HG03196 (cell line): ENCODE results near the gene ARVCF.

Experiments
- ATAC-seq: cut with Tn5 transposase; IDR thresholded peaks from one replicate; pipeline ENCODE4 v1.9.1; 2021; ENCODE audit not compliant: unreplicated experiment

Gene ARVCF, protein sequence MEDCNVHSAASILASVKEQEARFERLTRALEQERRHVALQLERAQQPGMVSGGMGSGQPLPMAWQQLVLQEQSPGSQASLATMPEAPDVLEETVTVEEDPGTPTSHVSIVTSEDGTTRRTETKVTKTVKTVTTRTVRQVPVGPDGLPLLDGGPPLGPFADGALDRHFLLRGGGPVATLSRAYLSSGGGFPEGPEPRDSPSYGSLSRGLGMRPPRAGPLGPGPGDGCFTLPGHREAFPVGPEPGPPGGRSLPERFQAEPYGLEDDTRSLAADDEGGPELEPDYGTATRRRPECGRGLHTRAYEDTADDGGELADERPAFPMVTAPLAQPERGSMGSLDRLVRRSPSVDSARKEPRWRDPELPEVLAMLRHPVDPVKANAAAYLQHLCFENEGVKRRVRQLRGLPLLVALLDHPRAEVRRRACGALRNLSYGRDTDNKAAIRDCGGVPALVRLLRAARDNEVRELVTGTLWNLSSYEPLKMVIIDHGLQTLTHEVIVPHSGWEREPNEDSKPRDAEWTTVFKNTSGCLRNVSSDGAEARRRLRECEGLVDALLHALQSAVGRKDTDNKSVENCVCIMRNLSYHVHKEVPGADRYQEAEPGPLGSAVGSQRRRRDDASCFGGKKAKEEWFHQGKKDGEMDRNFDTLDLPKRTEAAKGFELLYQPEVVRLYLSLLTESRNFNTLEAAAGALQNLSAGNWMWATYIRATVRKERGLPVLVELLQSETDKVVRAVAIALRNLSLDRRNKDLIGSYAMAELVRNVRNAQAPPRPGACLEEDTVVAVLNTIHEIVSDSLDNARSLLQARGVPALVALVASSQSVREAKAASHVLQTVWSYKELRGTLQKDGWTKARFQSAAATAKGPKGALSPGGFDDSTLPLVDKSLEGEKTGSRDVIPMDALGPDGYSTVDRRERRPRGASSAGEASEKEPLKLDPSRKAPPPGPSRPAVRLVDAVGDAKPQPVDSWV

DNA sequence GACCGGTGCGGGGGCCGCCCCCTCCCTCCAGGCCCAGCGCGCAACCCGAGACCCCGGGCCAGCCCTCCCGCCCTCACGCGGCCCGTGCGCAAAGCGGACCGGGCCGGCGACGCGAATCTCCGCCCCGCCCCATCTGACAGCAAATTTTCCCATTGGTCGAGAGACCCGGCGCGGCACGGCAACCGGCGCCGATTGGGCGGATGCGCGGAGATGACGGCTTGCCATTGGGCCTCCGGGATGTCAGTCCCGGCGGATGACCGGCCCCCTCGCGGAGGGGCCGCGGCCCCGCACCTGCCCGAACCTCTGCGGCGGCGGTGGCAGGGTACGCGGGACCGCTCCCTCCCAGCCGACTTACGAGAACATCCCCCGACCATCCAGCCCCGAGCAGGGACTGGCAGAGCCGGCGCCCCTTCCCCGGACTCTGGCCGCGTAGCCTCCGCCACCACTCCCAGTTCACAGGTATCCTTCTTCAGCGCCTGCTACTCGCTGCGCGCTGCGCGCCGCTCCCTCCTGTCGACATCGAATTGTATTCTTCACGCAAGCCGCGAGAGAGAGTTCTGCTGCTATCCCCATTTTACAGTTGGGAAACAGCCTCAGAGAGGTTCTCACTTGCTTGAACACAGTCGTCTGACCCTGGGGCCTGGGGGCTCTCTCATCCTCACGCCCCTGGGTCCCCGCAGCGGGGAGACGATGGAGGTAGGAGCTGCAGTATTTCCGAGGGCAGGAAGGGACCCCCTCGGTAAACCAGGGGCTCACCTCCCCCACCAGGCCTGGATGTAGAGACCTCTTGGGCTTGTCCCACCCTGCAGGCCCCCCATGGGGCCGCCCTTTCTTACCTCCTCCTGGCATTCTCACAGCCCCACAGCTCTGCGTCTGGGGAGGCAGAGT lies at the start of gene ARVCF:
Gene ARVCF, minus strand, starts transcription at position 90 of the 888 bp plus-strand sequence. CDS start 26,029 bp downstream, outside the sequence.
- peak; percentile 29 for ATAC-seq

DNA sequence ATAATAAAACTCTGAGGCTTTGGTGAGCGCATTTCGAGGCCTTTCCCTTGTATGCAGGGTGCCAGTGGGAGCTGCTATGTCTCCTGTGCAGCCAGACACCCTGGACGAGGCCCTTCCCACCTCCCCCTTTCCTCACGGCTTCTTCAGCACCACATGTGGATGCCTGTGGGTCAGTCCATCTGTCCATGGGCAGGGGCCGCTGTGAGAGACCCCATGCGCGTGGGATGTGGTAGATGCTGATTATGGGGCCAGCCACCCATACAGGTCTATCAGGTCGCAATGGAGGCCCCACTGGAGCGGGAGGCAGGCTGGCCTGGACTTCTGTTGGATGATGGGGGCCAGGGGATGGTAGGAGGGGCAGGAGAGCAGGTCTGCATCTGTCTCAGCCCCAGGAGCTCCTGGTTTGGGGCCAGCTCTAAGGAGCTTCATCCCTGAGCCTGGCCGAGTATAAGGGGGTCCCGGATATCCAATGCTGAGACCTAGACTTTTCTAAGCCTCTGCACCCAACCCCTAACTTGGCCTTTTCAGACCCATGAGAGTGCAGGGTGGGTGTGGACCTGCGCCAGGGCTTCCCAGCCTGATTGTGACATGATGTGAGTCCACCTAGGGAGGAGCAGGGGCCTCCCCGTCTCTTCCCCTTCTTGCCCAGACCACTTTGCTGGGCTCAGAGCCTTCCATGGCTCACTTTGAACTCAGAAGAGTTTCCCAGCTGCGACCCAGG lies 49.4 kb upstream of the ARVCF start:
- ATAC-seq = no peak

DNA sequence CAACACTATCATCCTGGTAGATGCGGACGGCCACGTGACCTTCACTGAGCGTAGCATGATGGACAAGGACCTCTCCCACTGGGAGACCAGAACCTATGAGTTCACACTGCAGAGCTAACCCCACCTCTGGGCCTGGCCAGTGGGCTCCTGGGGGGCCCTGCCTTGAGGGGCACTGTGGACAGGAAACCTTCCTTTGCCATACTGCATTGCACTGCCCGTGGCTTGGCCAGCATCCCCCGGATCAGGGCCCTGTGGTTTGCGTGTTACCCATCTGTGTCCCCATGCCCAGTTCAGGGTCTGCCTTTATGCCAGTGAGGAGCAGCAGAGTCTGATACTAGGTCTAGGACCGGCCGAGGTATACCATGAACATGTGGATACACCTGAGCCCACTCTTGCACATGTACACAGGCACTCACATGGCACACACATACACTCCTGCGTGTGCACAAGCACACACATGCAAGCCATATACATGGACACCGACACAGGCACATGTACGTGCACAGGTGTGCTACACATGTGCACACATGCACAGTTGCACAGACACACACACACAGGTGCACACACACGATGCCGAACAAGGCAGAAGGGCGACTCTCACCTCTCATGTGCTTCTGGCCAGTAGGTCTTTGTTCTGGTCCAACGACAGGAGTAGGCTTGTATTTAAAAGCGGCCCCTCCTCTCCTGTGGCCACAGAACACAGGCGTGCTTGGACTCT lies 48.1 kb upstream of the ARVCF start:
- ATAC-seq = no peak

DNA sequence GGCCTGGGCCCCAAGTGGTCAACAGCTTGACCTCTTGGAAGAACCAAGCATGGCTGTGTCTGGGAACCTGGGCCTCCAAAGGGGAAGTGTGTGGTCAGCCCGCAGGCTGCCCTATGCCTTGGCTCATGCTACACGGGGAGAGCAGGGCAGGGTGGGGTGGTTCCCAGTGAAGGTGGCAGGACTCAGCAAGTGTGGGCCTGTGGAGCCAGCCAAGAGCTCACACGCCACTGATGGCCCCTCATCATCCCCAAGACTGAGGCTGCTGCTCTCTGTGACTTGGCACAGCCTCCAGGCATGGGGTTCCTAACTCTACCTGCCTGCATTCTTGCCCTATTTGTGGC lies 47.5 kb upstream of the ARVCF start:
- no peak for ATAC-seq

DNA sequence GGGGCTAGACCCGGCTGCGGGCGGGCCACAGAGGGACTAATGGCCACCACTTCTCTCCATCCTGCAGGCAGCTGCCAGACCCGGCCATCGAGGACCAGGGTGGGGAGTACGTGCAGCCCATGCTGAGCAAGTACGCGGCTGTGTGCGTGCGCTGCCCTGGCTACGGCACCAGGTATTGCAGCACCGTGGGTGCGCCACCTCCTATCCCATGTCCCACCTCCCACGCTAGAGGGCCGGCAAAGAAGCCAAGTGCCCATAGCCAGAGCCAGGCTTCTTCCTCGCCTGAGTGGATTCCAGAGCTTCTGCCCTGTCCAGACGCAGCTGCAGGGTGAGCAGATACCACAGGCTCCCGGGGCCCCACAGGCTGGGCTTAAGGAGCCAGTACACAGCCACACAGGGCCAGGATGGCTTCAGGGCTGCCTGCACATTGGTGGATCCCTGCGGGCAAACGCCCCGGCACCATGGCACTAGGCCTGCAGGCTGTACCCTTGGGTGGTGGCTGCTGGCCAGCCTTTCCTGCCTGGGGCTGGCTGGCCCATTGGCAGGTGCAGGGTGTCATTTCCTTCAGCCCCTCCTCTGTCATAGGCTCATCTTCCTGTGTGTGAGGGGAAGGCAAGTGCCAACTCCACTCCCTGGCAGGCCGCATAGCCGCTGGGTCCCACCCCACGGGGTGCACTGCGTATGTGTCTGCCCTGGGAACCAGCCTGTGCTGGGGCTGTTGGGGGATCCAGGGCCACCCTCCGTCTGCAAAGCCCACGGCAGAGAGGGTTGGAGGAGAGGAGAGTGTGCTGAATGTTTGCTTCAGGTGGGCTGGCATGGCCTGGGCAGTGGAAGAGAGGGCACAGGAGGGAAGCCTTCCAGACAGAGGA lies 46.9 kb upstream of the ARVCF start:
- ATAC-seq = no peak

DNA sequence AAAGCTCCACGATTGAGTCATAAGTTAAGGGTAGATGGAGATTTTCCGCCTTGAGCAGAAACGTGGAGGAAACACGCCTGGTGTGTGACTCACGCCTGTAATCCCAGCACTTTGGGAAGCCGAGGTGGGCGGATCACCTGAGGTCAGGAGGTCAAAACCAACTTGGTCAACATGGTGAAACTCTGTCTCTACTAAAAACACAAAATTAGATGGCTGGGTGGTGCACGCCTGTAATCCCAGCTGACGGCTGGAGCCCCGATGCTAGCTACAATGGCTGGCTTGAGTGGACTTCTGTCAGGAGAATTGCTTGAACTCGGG lies 46.1 kb upstream of the ARVCF start:
- ATAC-seq = no peak

DNA sequence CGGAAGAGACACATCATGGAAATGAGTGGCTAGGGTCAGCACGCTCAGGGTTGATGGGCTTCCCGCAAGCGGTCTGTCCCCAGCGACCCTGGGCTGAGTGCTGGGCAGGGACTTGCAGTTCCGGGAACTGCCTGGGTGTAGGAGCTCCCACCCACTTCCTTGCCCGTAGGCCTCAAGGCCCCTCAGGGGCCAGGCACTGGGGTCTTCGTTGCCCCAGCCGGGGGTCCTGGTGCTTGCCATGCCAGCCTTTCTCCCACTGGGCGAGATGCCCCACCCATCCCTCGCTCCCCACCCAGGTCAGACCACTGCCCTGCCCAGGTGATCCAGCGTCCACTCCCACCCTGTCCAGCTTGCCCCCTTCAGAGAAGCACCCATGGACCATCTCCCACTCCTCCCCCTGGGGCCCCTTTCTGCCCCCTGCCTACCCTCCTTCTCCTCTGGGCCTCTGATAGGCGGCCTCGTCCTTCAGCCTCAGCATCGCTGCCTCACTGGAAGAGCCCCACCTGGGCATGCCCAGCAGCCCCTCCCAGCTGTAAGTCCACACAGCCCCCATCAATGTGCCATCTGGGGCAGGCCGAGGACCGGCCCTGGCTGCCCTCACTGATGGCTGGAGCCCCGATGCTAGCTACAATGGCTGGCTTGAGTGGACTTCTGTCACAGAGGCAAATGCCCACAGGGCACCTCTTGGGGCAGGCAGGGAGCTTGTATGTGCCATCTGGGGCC lies 45.6 kb upstream of the ARVCF start:
- no peak for ATAC-seq

DNA sequence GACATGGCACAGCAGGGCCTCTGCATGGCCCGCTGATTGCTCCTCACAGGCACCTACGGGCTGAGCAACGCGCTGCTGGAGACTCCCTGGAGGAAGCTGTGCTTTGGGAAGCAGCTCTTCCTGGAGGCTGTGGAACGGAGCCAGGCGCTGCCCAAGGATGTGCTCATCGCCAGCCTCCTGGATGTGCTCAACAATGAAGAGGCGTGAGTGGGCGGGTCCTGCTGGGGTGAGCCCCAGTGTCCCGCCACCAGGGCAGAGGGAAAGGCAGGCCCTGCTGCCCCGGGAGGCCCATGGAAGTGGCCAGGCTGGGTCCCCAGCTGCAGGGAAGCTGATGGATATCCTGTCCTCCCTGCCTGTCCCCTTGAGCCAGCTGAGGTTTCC lies 44.8 kb upstream of the ARVCF start:
- no peak for ATAC-seq

DNA sequence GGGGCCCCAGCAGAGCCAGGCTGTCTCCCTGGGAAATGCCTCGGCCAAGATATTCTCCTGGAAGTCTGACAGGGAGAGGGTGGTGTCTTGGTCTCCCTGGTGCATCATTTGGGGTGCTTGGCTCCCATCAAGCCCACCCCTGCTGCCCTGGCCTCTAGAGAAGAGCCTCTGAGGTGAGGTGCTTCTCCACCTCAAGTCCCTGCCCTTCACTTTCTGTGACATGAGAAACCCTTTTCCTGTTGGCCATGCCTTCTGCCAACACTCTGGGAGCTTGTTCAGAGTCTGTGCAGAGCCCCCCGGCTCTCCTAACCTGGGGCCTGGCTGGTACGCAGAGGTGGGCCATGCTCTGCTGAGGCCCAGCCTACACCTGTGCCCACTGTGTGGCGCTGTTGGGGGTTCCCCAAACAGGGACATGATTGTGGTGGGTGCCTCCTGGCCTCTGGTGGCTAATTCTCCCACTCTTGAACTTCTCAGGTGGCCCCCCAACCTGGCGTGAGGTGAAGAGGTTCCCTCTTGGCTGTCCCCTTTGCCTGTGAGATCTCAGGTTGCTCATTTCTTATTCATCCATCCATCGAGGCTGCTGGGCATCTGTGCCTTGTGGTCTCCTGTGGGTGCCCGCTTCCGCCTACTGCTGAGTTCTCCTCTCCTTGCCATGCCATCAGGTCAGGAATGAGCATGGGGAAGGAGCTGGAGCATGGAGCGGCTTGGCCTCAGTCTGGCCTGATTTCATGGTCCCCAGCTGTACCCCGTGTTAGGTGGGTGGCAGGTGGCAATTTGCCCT lies 44.3 kb upstream of the ARVCF start:
- ATAC-seq = no peak

DNA sequence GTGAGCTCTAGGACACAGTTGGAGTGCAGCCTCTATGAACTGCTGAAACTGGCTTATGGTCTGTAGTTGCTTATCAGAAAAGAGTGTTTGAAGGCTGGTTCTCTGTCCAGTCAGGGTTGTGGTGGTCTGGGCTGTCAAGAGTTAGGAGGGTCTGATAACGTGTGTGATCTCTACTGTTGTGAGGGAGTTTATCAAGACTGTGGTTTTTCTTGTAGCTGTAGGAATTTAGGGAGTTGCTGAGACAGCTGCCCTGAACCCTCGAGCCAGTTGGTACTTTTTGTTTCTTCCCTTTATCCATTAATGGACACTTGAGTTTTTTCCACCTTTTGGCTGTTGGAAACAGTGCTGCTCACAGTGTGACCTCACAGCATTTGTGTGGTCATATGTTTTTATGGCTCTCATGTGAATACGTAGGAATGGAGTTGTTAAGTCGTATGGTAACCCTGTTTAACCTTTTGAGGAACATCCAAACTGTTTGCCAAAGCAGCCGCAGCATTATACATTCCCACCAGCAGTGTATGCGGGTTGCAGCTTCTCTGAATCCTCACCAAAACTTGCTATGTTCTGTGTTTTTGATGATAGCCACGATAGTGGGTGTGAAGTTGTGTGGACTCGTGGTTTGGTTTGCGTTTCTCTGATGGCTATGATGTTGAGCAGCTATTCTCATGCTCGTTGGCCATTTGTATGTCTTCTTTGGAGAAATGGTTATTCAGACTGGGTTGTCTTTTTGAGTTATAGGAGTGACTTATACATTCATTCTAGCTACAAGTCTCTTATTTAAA lies 42.6 kb upstream of the ARVCF start:
- no peak for ATAC-seq

DNA sequence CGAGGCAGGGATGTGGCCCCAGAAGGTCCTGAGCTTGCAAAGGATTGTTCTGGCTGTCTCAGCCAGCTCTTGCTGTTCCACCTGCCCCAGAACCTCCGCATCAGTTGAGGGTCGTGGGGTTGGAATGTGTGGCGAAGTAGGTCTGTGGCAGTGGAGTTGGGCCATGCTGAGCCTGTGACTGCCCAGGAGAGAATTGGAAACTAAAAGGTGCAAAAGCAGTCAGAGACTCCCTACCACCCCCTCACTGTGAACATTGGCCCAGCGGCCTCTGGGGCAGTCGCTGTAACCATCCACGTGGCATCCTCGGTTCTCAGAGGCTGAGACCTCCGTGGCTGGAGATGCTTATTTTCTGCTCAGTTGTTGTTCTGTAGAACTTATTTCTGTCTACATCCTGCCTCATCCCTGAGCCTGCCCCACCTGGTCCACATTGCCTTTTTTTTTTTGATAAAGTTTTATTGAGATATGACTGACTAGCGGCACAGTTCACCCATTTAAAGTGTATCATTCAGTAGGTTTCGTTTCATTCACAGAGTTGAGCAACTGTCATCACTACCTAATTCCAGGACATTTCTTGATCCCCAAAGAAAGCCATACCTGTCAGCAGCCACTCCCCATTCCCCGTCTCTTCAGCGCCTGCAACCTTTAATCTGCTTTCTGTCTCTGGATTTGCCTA lies 41.1 kb upstream of the ARVCF start:
- no peak for ATAC-seq

DNA sequence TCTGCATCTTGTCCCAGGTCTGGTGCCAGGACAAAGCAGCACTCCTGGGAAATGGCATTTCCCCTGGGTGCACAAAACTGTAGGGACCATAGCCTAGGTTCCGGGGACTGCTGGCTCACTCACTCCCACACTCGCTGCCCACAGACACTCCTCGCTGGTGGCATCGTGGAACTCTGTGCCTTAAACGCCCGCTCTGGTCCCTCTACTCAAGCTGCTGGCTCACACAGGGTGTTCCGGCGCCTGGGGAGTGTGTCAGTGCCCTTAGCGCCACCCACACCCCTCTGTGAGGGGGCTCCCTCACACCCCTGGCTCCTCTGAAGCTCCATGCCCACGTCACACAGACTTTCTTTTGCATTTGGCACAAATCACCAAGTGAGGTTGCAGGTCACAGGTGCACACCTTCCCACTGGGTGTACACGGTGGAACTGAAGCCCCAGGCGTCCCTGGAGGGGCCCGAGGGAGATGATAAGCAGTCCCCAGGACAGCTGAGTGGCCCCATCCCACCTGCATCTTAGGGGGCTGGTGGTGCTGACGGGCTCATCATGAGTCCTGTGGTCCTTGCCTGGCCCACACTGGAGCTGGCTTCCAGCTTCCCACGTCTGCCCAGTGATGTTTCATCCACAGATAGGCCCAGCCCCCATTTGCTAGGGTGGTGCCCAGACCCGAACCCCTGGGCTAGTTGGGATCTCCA lies 40.2 kb upstream of the ARVCF start:
- ATAC-seq = no peak

DNA sequence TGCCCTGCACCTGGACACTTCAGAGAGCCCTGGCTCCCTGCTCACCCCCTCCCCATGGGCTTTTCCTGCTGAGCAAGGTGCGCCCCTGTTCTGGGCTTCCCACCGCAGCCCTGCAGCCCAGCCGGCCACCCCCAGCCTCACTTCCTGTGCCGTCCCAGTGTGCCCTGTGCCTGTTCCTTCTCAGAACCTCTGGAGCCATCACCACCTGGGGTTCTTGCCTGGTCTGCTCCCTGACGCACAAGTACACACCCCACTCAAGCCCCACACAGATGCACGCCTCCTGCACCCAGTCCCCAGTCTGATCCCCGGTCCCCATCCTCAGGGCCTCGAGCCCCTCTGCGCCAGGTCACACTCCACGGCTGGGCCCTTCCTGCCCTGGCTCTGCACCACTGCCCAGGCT lies 39.5 kb upstream of the ARVCF start:
- no peak for ATAC-seq

DNA sequence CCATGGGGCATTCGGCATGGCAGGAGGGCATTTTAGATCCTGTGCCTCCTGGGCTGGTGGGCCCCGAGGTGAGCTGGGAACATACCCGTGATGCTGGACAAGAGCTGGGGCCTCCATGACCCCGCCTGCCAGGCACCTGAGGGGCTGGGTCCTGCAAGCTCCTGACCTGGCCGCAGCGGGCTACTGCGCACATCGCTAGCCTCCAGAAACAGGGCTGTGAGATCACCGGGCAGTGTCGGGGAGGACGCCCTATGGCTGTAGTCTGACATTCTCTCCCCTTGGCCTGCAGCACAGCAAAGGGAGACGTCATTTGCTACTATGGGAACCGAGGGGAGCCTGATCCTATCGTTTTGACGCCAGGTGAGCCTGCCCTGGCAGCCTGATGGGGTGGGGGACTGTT lies 39.0 kb upstream of the ARVCF start:
- ATAC-seq = no peak

DNA sequence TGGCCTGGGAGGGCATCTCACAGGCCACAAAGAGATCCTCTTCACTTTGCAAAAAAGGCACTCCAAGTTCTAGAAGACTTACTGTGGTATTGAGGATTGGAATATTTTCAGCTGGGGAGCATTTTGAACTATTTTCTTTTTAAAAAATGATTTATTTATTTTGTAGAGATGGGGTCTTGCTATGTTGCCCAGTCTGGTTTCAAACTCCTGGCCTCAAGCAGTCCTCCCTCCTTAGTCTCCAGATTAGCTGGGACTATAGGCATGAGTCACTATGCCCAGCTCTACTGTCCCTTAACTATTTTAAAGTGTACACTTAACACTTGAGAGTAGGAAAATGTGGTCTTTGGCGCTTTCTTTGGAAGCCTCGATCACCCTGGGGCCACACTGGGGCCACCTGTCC lies 38.5 kb upstream of the ARVCF start:
- no peak for ATAC-seq

DNA sequence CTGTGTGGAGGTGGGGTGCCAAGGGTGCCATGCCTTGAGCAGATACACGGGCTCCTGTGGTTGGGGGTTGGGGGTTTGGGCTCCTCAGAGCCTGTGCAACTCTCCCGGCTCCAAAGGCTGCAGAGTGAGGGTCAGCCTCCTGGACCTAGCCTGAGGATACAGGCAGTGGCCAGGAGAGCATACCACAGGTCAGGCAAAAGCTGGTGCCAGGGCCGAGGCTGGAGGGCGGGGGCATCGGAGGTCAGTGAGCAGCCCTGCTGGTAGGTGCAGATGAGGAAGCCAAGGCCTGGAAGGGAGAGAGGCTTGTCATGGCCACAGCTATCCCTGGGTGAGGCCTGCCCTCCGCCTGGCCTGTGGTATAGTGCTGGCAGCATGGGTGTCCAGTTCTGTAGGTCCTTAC lies 37.9 kb upstream of the ARVCF start:
- no peak for ATAC-seq
